ENCODE measurements around the gene RSRC1. TPM values are rescaled to one million over a fixed set of nuclear protein-coding genes. Genes with fewer than 3 reads are reported as not detected.

Gene RSRC1
- total RNA-seq, 4 donors from 2014 or later: 22.5 to 41.4 (median 32.9) TPM

- WGBS, 2 donors: 89 to 93% methylated on average over 4 of the region's 4 CpGs
- DNase-seq: no peak
- Histone ChIP-seq H3K27me3 (no peaks in the 10 kb centered on the region), H3K9me3 (no peaks in the 10 kb centered on the region), H3K27ac (no peak overlapping the region), H3K4me3 (no peak overlapping the region), H3K36me3 (no peaks in the 10 kb centered on the region), H3K4me1 (no peaks in the 10 kb centered on the region)
- intact Hi-C loops (cut with DNase I): no loop called here
- no peak for TF ChIP-seq CTCF (IDR thresholded peaks at IDR 0.05)
- TF ChIP-seq POLR2A (IDR thresholded peaks at IDR 0.05): no peak
These were observed 269.6 kb downstream of the RSRC1 start for GRCh38 chr3:158379517-158379916.

- H3K36me3 ChIP-seq: no peaks in the 10 kb centered on the region
- no peak overlapping the region for H3K27ac ChIP-seq
- DNase-seq: no peak
- 83 to 92% methylated on average over 2 of the region's 2 CpGs for WGBS, 2 donors
- no peaks in the 10 kb centered on the region for H3K9me3 ChIP-seq
- H3K4me3 ChIP-seq: no peak overlapping the region
- H3K4me1 ChIP-seq: no peaks in the 10 kb centered on the region
- H3K27me3 ChIP-seq: no peaks in the 10 kb centered on the region
- TF ChIP-seq CTCF (IDR thresholded peaks at IDR 0.05) (no peak), POLR2A (IDR thresholded peaks at IDR 0.05) (no peak)
- intact Hi-C loops (cut with DNase I): no loop called here
These were observed 271.5 kb downstream of the RSRC1 start for GRCh38 chr3:158381262-158381868.

- TF ChIP-seq CTCF (IDR thresholded peaks at IDR 0.05) (no peak), POLR2A (IDR thresholded peaks at IDR 0.05) (no peak)
- intact Hi-C loops (cut with DNase I): no loop called here
- no peaks in the 10 kb centered on the region for H3K36me3 ChIP-seq
These were observed 272.6 kb downstream of the RSRC1 start for GRCh38 chr3:158382479-158382878.

GRCh38 chr3:158384019-158384418, 274.1 kb downstream of the RSRC1 start:
- no peaks in the 10 kb centered on the region for H3K4me1 ChIP-seq
- H3K4me3 ChIP-seq: no peak overlapping the region
- no peak for DNase-seq
- no peaks in the 10 kb centered on the region for H3K36me3 ChIP-seq
- H3K27ac ChIP-seq: no peak overlapping the region
- H3K9me3 ChIP-seq: no peaks in the 10 kb centered on the region
- intact Hi-C loops (cut with DNase I): no loop called here
- TF ChIP-seq CTCF (IDR thresholded peaks at IDR 0.05): no peak
- TF ChIP-seq POLR2A (IDR thresholded peaks at IDR 0.05): no peak
- H3K27me3 ChIP-seq: no peaks in the 10 kb centered on the region
- WGBS, 2 donors: 75 to 87% methylated on average over 2 of the region's 2 CpGs

More at GRCh38 chr3:158382479-158382878, 272.6 kb downstream of the RSRC1 start:
- no peak for DNase-seq
- no peaks in the 10 kb centered on the region for H3K4me1 ChIP-seq
- H3K27ac ChIP-seq: no peak overlapping the region
- H3K27me3 ChIP-seq: no peaks in the 10 kb centered on the region
- whole genome bisulfite sequencing, 2 donors: 45 to 81% methylated on average over 2 of the region's 2 CpGs
- H3K9me3 ChIP-seq: no peaks in the 10 kb centered on the region
- H3K4me3 ChIP-seq: no peak overlapping the region

- intact Hi-C loops (cut with DNase I): no loop called here
- no peak overlapping the region for H3K4me3 ChIP-seq
- H3K9me3 ChIP-seq: no peaks in the 10 kb centered on the region
- 92 to 93% methylated on average over 2 of the region's 2 CpGs for WGBS, 2 donors
- no peak overlapping the region for H3K27ac ChIP-seq
- H3K36me3 ChIP-seq: no peaks in the 10 kb centered on the region
- no peak for DNase-seq
- no peaks in the 10 kb centered on the region for H3K27me3 ChIP-seq
- TF ChIP-seq POLR2A (IDR thresholded peaks at IDR 0.05) (no peak), CTCF (IDR thresholded peaks at IDR 0.05) (no peak)
- no peaks in the 10 kb centered on the region for H3K4me1 ChIP-seq
These were observed 285.5 kb downstream of the RSRC1 start for GRCh38 chr3:158395421-158395820.

Measured in esophagus squamous epithelium (tissue), 5 donors.